OCI-LY3 (cell line): ENCODE data around the gene LMO7.
A peak's percentile ranks its signal among the peaks of the same experiment; 100 is the strongest.

ENCODE experiments used
- H2AFZ ChIP-seq: fragments of 200-600, 300-600 bp; shearing (Covaris generic); 2 replicates; pipeline ENCODE4 v1.6.0; 2014; ENCODE audit warnings: antibody characterized with exemption, low read depth, low read length
- H3K27ac ChIP-seq: fragments of 200-600, 300-600 bp; sonication (generic); 2 replicates; pipeline ENCODE4 v1.5.1; 2014; ENCODE audit warnings: mild to moderate bottlenecking, low read length, moderate library complexity, mixed read lengths
- H3K27me3 ChIP-seq: fragments of 200-600, 300-600 bp; sonication (generic); 2 replicates; pipeline ENCODE4 v1.6.1; 2014; ENCODE audit warnings: low read depth, low read length, mixed read lengths
- H3K36me3 ChIP-seq: fragments of 200-600, 300-600 bp; sonication (generic); replicated peaks from 2 replicates; pipeline ENCODE3; 2014; ENCODE audit warnings: low read depth, low read length, mixed read lengths
- H3K4me1 ChIP-seq: fragments of 300-600, 200-600 bp; sonication (generic); 2 replicates; pipeline ENCODE4 v1.6.1; 2014; ENCODE audit warnings: low read length, mixed read lengths
- H3K4me2 ChIP-seq: fragments of 200-600, 300-600 bp; sonication (generic); 2 replicates; pipeline ENCODE4 v1.6.1; 2014; ENCODE audit warnings: low read length, mixed read lengths
- H3K4me3 ChIP-seq: fragments of 300-600, 200-600 bp; sonication (generic); 2 replicates; pipeline ENCODE4 v1.5.1; 2014; ENCODE audit warnings: antibody characterized with exemption, mild to moderate bottlenecking, low read length, moderate library complexity
- H3K79me2 ChIP-seq: fragments of 300-600, 200-600 bp; shearing (Covaris generic); 2 replicates; pipeline ENCODE4 v1.6.1; 2014; ENCODE audit warnings: mild to moderate bottlenecking, low read length, mixed read lengths
- H3K9ac ChIP-seq: fragments of 300-600, 200-600 bp; shearing (Covaris generic); 2 replicates; pipeline ENCODE4 v1.6.0; 2014; ENCODE audit warnings: mild to moderate bottlenecking, low read length, moderate library complexity
- H3K9me3 ChIP-seq: fragments of 200-600, 300-600 bp; shearing (Covaris generic); 2 replicates; pipeline ENCODE4 v1.6.1; 2014; ENCODE audit warnings: low read length, mixed read lengths; ENCODE audit not compliant: insufficient read depth
- H4K20me1 ChIP-seq: fragments of 200-600, 300-600 bp; sonication (generic); 2 replicates; pipeline ENCODE4 v1.6.1; 2016; ENCODE audit warnings: low read length, mixed read lengths; ENCODE audit not compliant: insufficient read depth
- EZH2phosphoT487 ChIP-seq: fragments of 200-600 bp; shearing (Covaris generic); IDR thresholded peaks from 2 replicates; pipeline ENCODE4 v1.6.1; 2018; ENCODE audit warnings: antibody characterized with exemption, mixed run types, low read depth
- TF ChIP-seq, protein P1 (sequence below): fragments of 200-600, 300-600 bp; sonication (generic); IDR thresholded peaks from 2 replicates; pipeline ENCODE4 v1.5.1; 2014; ENCODE audit warnings: antibody characterized with exemption, low read length, low read depth

Gene LMO7

DNA sequence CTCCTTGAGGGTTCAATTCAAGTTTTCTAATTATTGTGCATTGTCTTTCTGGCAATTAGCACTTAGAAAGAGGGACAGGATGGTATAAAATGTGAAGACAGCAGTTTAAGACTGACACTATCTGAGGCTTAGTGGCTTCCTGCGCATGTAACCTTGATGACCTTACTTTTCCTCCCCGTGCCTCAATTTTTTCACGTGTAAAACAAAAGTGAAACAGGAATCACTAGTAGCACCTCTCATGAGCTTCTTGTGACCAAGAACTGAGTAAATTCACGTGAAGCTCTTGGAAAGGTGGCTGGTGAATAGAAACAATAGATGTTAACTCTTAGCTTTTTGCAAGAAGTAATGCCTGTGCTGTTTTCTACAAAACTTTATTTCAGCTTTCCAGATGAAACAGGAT is 233.9 kb downstream of the LMO7 start:
- Histone ChIP-seq H3K4me2 (peak overlapping the region; percentile 91), H3K36me3 (no peaks in the 10 kb centered on the region), H3K4me1 (peaks cover 12% of the 10 kb centered on the region), H3K9me3 (no peaks in the 10 kb centered on the region), H3K9ac (peak overlapping the region; percentile 59; the same call in 1 of the 2 replicates), H3K4me3 (peak overlapping the region; percentile 80), H4K20me1 (no peaks in the 10 kb centered on the region), H2AFZ (peak overlapping the region; percentile 92), H3K27me3 (peaks cover 8% of the 10 kb centered on the region), H3K27ac (no peak overlapping the region), H3K79me2 (no peaks in the 10 kb centered on the region)
- no peak for TF ChIP-seq EZH2phosphoT487
- TF ChIP-seq, protein P1, sequence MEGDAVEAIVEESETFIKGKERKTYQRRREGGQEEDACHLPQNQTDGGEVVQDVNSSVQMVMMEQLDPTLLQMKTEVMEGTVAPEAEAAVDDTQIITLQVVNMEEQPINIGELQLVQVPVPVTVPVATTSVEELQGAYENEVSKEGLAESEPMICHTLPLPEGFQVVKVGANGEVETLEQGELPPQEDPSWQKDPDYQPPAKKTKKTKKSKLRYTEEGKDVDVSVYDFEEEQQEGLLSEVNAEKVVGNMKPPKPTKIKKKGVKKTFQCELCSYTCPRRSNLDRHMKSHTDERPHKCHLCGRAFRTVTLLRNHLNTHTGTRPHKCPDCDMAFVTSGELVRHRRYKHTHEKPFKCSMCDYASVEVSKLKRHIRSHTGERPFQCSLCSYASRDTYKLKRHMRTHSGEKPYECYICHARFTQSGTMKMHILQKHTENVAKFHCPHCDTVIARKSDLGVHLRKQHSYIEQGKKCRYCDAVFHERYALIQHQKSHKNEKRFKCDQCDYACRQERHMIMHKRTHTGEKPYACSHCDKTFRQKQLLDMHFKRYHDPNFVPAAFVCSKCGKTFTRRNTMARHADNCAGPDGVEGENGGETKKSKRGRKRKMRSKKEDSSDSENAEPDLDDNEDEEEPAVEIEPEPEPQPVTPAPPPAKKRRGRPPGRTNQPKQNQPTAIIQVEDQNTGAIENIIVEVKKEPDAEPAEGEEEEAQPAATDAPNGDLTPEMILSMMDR, result no peak

DNA sequence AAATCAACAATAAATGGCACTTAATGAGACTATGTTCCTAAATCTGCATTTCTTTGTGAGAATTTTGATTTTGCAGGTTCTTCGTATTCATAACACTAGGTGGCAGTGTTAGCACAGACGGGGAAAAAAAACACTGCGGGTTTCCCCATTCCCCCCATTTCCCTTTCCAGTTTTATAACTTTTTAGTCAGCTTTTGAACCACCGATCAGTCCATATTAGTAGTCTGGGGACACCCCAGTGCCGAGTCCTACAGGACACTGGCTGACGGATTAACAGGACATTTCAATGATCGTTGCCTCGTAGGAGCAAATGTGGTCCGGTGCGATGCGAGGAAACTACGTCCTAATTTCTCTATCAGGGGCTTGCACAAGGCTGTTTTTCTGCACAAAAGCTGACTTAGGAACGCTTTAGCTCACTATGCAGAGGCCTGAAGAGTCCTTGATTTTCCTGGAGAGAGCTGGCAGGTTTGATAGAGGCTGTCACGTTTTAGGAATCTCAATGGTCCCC is 234.3 kb downstream of the LMO7 start:
- Histone ChIP-seq H3K4me3 (peak overlapping the region; percentile 80), H3K36me3 (no peaks in the 10 kb centered on the region), H2AFZ (peak overlapping the region; percentile 92), H3K79me2 (no peaks in the 10 kb centered on the region), H4K20me1 (no peaks in the 10 kb centered on the region), H3K4me2 (peak overlapping the region; percentile 91), H3K27me3 (peaks cover 8% of the 10 kb centered on the region), H3K9ac (peak overlapping the region; percentile 59), H3K27ac (no peak overlapping the region), H3K9me3 (no peaks in the 10 kb centered on the region), H3K4me1 (peaks cover 12% of the 10 kb centered on the region)
- TF ChIP-seq EZH2phosphoT487, result no peak
- TF ChIP-seq, protein P1, result peak; percentile 95

DNA sequence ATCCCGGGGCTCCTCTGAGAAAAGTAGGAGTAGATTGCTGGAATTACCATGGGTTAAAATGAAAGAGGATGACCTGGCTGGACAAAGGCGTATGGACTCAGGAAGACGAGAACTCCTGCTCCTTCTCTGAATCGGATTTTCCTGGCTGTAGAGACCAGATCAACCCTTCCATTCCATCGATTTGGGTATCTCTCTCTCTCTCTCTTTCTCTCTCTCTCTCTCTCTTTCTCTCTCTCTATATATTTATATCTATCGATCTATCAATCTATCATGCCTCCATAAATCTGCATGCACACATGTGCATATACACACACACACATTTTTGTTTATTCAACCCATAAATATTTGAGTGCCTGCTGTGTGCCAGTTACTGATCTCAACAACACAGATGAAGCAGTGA is 234.9 kb downstream of the LMO7 start:
- H2AFZ ChIP-seq, result peak overlapping the region; percentile 92

DNA sequence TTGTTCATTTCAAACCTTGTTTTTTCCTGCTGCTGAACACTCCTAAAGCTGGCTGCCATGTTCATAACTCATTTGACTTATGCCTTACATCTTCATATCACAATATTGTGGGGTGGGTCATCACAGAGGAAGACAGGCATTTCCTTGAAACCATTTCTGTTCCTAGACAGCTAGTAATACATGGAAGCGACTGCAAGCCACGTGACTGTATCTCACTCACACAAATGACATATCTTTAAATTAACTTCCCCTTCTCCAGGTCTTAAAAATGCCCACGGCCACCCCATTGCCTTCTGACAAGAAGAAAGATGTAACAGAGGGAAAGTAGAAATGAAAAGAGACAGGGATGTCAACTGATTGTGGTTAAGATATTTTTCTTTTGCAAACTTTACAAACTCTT is 236.8 kb downstream of the LMO7 start:
- Histone ChIP-seq H3K4me3 (no peak overlapping the region), H3K9me3 (no peaks in the 10 kb centered on the region), H3K27ac (no peak overlapping the region), H3K4me1 (peaks cover 19% of the 10 kb centered on the region), H3K36me3 (no peaks in the 10 kb centered on the region), H3K27me3 (peaks cover 12% of the 10 kb centered on the region), H4K20me1 (no peaks in the 10 kb centered on the region), H3K9ac (no peak overlapping the region), H3K4me2 (no peak overlapping the region), H2AFZ (no peak overlapping the region), H3K79me2 (no peaks in the 10 kb centered on the region)
- no peak for TF ChIP-seq EZH2phosphoT487
- TF ChIP-seq, protein P1, result no peak

More for the DNA sequence above, 234.9 kb downstream of the LMO7 start:
- no peak for TF ChIP-seq EZH2phosphoT487
- TF ChIP-seq, protein P1, result no peak
- Histone ChIP-seq H3K9me3 (no peaks in the 10 kb centered on the region), H3K79me2 (no peaks in the 10 kb centered on the region), H4K20me1 (no peaks in the 10 kb centered on the region), H3K4me3 (peak overlapping the region; percentile 80), H3K27me3 (peaks cover 8% of the 10 kb centered on the region), H3K9ac (peak overlapping the region; percentile 59; the same call in 1 of the 2 replicates), H3K27ac (no peak overlapping the region), H3K4me1 (peaks cover 15% of the 10 kb centered on the region), H3K36me3 (no peaks in the 10 kb centered on the region), H3K4me2 (peak overlapping the region; percentile 91)
